Smooth muscle cell (in vitro differentiated cells): ENCODE results near the gene ARID5A. TPM values are rescaled to one million over a fixed set of nuclear protein-coding genes. Genes with fewer than 3 reads are reported as not detected.

Experiments used
- polyA plus RNA-seq: library from polyadenylated mRNA; unstranded; fragments of >200 nt; fragmentation: Nextera tagmentation; extraction: Ambion mirVana; gene quantifications from 2 replicates; pipeline ENCODE4 v1.2.1, GENCODE V29; 2016
- total RNA-seq: library from RNA; depleted of rRNA; stranded (reverse); fragments of >200 nt; gene quantifications from 2 replicates; pipeline ENCODE4 v1.2.3, GENCODE V29; 2014

The ARID5A gene
- total and polyA plus RNA-seq, 2 experiments from 2014 or later: 12.1 to 25.6 TPM

Other genes starting within 250 kb of the ARID5A start
- gene SNRNP200, start 231.2 kb upstream of the ARID5A start, total RNA-seq: 49.1 and 49.5 TPM in 2 replicates
- 54.1 and 57.6 TPM in 2 replicates for gene SNRNP200, start 231.2 kb upstream of the ARID5A start, polyA plus RNA-seq
- gene ITPRIPL1, start 211.4 kb upstream of the ARID5A start, total RNA-seq: 3.3 and 3.5 TPM in 2 replicates
- 4.3 and 6.0 TPM in 2 replicates for gene ITPRIPL1, start 211.4 kb upstream of the ARID5A start, polyA plus RNA-seq
- 4.5 and 6.2 TPM in 2 replicates for gene NCAPH, start 201.0 kb upstream of the ARID5A start, total RNA-seq
- gene NCAPH, start 201.0 kb upstream of the ARID5A start, polyA plus RNA-seq: 4.8 and 6.0 TPM in 2 replicates
- not detected in 2 replicates for gene NEURL3, start 31.4 kb upstream of the ARID5A start, total RNA-seq
- gene NEURL3, start 31.4 kb upstream of the ARID5A start, polyA plus RNA-seq: 0.21 TPM in 1 of 2 replicates, not detected in the other
- 13.3 and 16.2 TPM in 2 replicates for gene KANSL3, start 101.6 kb downstream of the ARID5A start, total RNA-seq
- gene KANSL3, start 101.6 kb downstream of the ARID5A start, polyA plus RNA-seq: 12.0 and 14.6 TPM in 2 replicates
- not detected in 2 replicates for gene FER1L5, start 106.0 kb downstream of the ARID5A start, total RNA-seq
- gene FER1L5, start 106.0 kb downstream of the ARID5A start, polyA plus RNA-seq: 0.12 TPM in 1 of 2 replicates, not detected in the other
- gene LMAN2L, start 203.3 kb downstream of the ARID5A start, total RNA-seq: 19.1 and 26.2 TPM in 2 replicates
- 32.5 and 32.9 TPM in 2 replicates for gene LMAN2L, start 203.3 kb downstream of the ARID5A start, polyA plus RNA-seq
- gene CNNM4, start 224.2 kb downstream of the ARID5A start, total RNA-seq: 4.4 and 7.2 TPM in 2 replicates
- gene CNNM4, start 224.2 kb downstream of the ARID5A start, polyA plus RNA-seq: 9.3 and 10.1 TPM in 2 replicates